Osteoblast (primary cell): ENCODE measurements around the gene GRIK4. TPM values are rescaled to one million over a fixed set of nuclear protein-coding genes. Genes with fewer than 3 reads are reported as not detected.
"Not testable (repeated sequence)": the region's sequence is repeated elsewhere in the genome, so short reads cannot be mapped to it uniquely, and the experiment has no call there.

ENCODE experiments used
- DNase-seq: peaks from one replicate; pipeline ENCODE4 v3.0.0; 2011; ENCODE audit warnings: low spot score, mixed read lengths; ENCODE audit not compliant: insufficient read length; ENCODE audit errors: missing footprints
- H2AFZ ChIP-seq: 2 replicates; pipeline ENCODE4 v1.6.0; 2011; ENCODE audit warnings: mild to moderate bottlenecking, low read length
- H3K27ac ChIP-seq: 2 replicates; pipeline ENCODE4 v1.5.1; 2011; ENCODE audit warnings: mild to moderate bottlenecking, low read depth, low read length, moderate library complexity
- H3K27me3 ChIP-seq: 2 replicates; pipeline ENCODE4 v1.6.0; 2012; ENCODE audit warnings: mild to moderate bottlenecking, control low read depth, inconsistent platforms, low read length, moderate library complexity; ENCODE audit not compliant: insufficient read depth
- H3K36me3 ChIP-seq: 2 replicates; pipeline ENCODE4 v1.5.1; 2011; ENCODE audit warnings: mild to moderate bottlenecking, low read length, control low read depth, moderate library complexity; ENCODE audit not compliant: insufficient read depth
- H3K4me1 ChIP-seq: 2 replicates; pipeline ENCODE4 v1.5.1; 2011; ENCODE audit warnings: mild to moderate bottlenecking, low read length, control low read depth, moderate library complexity; ENCODE audit not compliant: insufficient read depth
- H3K4me2 ChIP-seq: 2 replicates; pipeline ENCODE4 v1.6.0; 2011; ENCODE audit warnings: mild to moderate bottlenecking, low read length; ENCODE audit not compliant: insufficient read depth
- H3K4me3 ChIP-seq: fragments of 200-600 bp; sonication (generic); 3 replicates; pipeline ENCODE4 v1.5.1; 2012; ENCODE audit warnings: mild to moderate bottlenecking, low read length, inconsistent platforms; ENCODE audit not compliant: insufficient read depth
- H3K79me2 ChIP-seq: 2 replicates; pipeline ENCODE4 v1.6.0; 2012; ENCODE audit warnings: mild to moderate bottlenecking, low read length, control low read depth, inconsistent platforms; ENCODE audit not compliant: insufficient read depth
- H3K9me3 ChIP-seq: 2 replicates; pipeline ENCODE4 v1.5.1; 2011; ENCODE audit warnings: low read depth, low read length, control low read depth
- H4K20me1 ChIP-seq: 2 replicates; pipeline ENCODE4 v1.6.0; 2012; ENCODE audit warnings: mild to moderate bottlenecking, low read length, control low read depth; ENCODE audit not compliant: insufficient read depth
- CTCF ChIP-seq: IDR thresholded peaks from 2 replicates; pipeline ENCODE4 v1.5.1; 2011; ENCODE audit warnings: mild to moderate bottlenecking, low read depth, low read length, moderate library complexity; ENCODE audit errors: extremely low read depth
- total RNA-seq: library from RNA; depleted of rRNA; stranded (reverse); fragments of >200 nt; gene quantifications from 2 replicates; pipeline ENCODE4 v1.2.3, GENCODE V29; 2012

Gene GRIK4
- total RNA-seq, 1 donor: under 0.01 TPM

GRCh38 chr11:120784566-120785251 is 273.2 kb downstream of the GRIK4 start:
- H3K27me3 ChIP-seq: peaks cover 14% of the 10 kb centered on the region
- no peak for DNase-seq
- no peak overlapping the region for H2AFZ ChIP-seq
- H3K79me2 ChIP-seq: no peaks in the 10 kb centered on the region
- H3K4me2 ChIP-seq: no peak overlapping the region
- no peak for TF ChIP-seq CTCF
- H3K36me3 ChIP-seq: no peaks in the 10 kb centered on the region
- H3K9me3 ChIP-seq: no peaks in the 10 kb centered on the region
- H3K27ac ChIP-seq: no peak overlapping the region
- H4K20me1 ChIP-seq: no peaks in the 10 kb centered on the region
- H3K4me1 ChIP-seq: no peaks in the 10 kb centered on the region
- H3K4me3 ChIP-seq: no peak overlapping the region

GRCh38 chr11:120785576-120785975 is 274.0 kb downstream of the GRIK4 start:
- TF ChIP-seq CTCF: no peak
- H3K27me3 ChIP-seq: peaks cover 14% of the 10 kb centered on the region
- H2AFZ ChIP-seq: no peak overlapping the region
- no peaks in the 10 kb centered on the region for H3K79me2 ChIP-seq
- H3K4me1 ChIP-seq: no peaks in the 10 kb centered on the region
- H3K27ac ChIP-seq: no peak overlapping the region
- no peaks in the 10 kb centered on the region for H3K9me3 ChIP-seq
- H3K4me3 ChIP-seq: no peak overlapping the region
- DNase-seq: no peak
- no peaks in the 10 kb centered on the region for H3K36me3 ChIP-seq
- no peak overlapping the region for H3K4me2 ChIP-seq
- H4K20me1 ChIP-seq: no peaks in the 10 kb centered on the region

- Histone ChIP-seq H3K27ac (no peak overlapping the region), H2AFZ (no peak overlapping the region), H4K20me1 (no peaks in the 10 kb centered on the region), H3K4me3 (no peak overlapping the region), H3K9me3 (no peaks in the 10 kb centered on the region), H3K36me3 (no peaks in the 10 kb centered on the region), H3K79me2 (no peaks in the 10 kb centered on the region), H3K27me3 (peaks cover 14% of the 10 kb centered on the region), H3K4me1 (no peaks in the 10 kb centered on the region), H3K4me2 (no peak overlapping the region)
- no peak for TF ChIP-seq CTCF
- DNase-seq: no peak
Measured at GRCh38 chr11:120786206-120786735, 274.7 kb downstream of the GRIK4 start.

DNA sequence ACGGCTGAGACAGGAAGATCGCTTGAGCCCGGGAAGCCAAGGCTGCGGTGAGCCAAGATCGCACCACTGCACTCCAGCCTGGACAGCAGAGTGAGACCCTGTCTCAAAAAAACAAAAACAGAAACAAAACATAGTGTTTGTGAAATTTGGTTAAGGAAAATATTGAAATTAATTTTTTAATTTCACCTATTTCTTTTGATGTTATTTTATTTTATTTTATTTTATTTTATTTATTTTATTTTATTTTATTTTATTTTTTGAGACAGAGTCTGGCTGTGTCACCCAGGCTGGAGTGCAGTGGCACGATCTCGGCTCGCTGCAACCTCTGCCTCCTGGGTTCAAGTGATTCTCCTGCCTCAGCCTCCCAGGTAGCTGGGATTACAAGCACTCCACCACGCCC is 275.7 kb downstream of the GRIK4 start:
- H2AFZ ChIP-seq, H4K20me1 ChIP-seq, H3K79me2 ChIP-seq, H3K27ac ChIP-seq, H3K4me3 ChIP-seq, H3K4me1 ChIP-seq, H3K4me2 ChIP-seq, H3K9me3 ChIP-seq, DNase-seq, H3K36me3 ChIP-seq: not testable (repeated sequence)
- H3K27me3 ChIP-seq: peaks cover 18% of the 10 kb centered on the region
